ENCODE measurements around the gene LIPN.

- peak; percentile 33 for TF ChIP-seq CTCF (IDR thresholded peaks at IDR 0.05; ENCODE audit: low read depth, low read length)
- TF ChIP-seq POLR2A (IDR thresholded peaks at IDR 0.05; ENCODE audit: extremely low read depth, insufficient read length) = no peak
- no peak for TF ChIP-seq MAX (IDR thresholded peaks at IDR 0.05; ENCODE audit: low read depth, low read length)
Measured at GRCh38 chr10:88791924-88792323, 32.1 kb downstream of the LIPN start.
